OCI-LY7 (cell line): ENCODE results near the gene CERS3.

Experiments
- EZH2phosphoT487 ChIP-seq: fragments of 200-600 bp; sonication (generic); IDR thresholded peaks from 2 replicates; pipeline ENCODE4 v1.6.1; 2018; ENCODE audit warnings: low read depth, borderline replicate concordance, mild to moderate bottlenecking, mixed run types, antibody characterized with exemption, low read length, moderate library complexity, mixed read lengths
- TF ChIP-seq, protein P1 (sequence below): fragments of 200-600 bp; sonication (generic); conservative IDR thresholded peaks from 2 replicates; pipeline ENCODE4 v1.5.1; 2014; ENCODE audit warnings: mild to moderate bottlenecking, antibody characterized with exemption, low read length, moderate library complexity, mixed read lengths

GRCh38 chr15:100524326-100524725 lies 4.4 kb downstream of the CERS3 start:
- TF ChIP-seq, protein P1, sequence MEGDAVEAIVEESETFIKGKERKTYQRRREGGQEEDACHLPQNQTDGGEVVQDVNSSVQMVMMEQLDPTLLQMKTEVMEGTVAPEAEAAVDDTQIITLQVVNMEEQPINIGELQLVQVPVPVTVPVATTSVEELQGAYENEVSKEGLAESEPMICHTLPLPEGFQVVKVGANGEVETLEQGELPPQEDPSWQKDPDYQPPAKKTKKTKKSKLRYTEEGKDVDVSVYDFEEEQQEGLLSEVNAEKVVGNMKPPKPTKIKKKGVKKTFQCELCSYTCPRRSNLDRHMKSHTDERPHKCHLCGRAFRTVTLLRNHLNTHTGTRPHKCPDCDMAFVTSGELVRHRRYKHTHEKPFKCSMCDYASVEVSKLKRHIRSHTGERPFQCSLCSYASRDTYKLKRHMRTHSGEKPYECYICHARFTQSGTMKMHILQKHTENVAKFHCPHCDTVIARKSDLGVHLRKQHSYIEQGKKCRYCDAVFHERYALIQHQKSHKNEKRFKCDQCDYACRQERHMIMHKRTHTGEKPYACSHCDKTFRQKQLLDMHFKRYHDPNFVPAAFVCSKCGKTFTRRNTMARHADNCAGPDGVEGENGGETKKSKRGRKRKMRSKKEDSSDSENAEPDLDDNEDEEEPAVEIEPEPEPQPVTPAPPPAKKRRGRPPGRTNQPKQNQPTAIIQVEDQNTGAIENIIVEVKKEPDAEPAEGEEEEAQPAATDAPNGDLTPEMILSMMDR, result no peak
- no peak for TF ChIP-seq EZH2phosphoT487
